ENCODE data around the gene CARD11.

DNA sequence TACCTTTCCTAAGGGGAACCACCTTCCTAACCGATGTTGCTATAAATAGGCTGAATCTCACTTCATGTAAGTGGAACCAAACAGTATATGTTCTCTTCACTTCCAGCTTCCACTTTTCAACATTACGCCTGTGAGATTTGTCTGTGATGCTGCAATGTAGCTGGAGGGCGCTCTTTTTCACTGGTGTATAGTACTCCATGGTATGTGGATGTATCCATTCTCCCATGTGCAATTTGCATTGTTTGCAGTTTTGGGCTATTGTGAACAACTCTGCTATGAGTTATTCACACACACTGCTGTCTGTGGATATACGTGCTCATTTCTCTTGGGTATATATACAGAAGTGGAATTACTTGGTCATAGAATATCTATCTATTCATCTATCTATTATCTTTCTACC lies 123.6 kb downstream of the CARD11 start:
- TF ChIP-seq POLR2A (IDR thresholded peaks at IDR 0.05; ENCODE audit: low read depth, low read length): no peak
- TF ChIP-seq POLR2AphosphoS5 (IDR thresholded peaks at IDR 0.05; ENCODE audit: low read depth, low read length): no peak
- TF ChIP-seq TAF1 (IDR thresholded peaks at IDR 0.05; ENCODE audit: borderline replicate concordance, low read depth, low read length): no peak

All from GM12892 (cell line).